ENCODE measurements around the gene NAT10. TPM values are rescaled to one million over a fixed set of nuclear protein-coding genes. Genes with fewer than 3 reads are reported as not detected.

NAT10 gene
- total RNA-seq, 1 donor from 2014 or later, result 34.4 TPM

DNA sequence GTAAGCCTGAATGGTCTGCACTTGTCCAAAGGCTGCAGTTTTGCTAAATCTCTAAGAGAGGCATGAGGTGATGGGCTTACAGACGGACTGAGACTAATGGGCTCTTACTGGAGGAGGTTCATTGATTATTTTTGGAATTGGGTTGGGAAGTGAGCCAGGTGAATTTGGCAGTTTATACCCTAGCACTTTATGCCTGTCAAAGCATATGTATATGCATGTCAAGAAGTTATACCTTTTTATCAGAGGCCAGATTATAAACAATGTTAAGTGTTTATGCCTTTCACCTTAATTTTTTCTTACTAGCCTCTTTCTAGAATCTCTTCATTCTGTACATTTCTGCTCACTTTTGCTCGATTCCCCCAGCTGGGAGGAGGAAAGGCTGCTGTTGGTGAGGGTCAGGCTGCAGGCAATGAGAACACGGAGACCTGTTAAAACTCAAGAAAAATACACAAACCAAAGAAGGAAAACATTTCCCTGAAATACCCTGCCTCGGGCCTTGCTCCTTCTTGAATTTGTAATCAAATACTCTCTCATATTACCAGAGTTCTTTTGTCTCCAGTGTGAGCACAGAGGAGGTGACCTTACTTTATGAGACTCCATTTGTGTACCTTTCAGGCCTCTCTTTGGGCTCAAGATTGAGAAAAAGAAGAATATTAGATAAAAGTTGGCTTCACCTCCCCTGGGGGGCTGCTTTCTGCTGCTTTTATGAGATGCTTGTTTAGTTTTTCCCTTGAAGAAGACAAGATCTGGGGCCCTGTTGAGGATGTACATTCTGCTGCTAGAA, 19.6 kb downstream of the NAT10 start:
- Mint-ChIP-seq H3K36me3 (ENCODE audit: low read depth, unreplicated experiment) (peaks cover 37% of the 10 kb centered on the region), H3K27me3 (ENCODE audit: unreplicated experiment) (no peaks in the 10 kb centered on the region), H3K27ac (ENCODE audit: unreplicated experiment) (no peak overlapping the region), H3K4me1 (ENCODE audit: unreplicated experiment) (peaks cover 2% of the 10 kb centered on the region), H3K9me3 (ENCODE audit: unreplicated experiment) (no peaks in the 10 kb centered on the region), H3K4me3 (ENCODE audit: unreplicated experiment) (no peak overlapping the region)
- TF ChIP-seq, protein P1, sequence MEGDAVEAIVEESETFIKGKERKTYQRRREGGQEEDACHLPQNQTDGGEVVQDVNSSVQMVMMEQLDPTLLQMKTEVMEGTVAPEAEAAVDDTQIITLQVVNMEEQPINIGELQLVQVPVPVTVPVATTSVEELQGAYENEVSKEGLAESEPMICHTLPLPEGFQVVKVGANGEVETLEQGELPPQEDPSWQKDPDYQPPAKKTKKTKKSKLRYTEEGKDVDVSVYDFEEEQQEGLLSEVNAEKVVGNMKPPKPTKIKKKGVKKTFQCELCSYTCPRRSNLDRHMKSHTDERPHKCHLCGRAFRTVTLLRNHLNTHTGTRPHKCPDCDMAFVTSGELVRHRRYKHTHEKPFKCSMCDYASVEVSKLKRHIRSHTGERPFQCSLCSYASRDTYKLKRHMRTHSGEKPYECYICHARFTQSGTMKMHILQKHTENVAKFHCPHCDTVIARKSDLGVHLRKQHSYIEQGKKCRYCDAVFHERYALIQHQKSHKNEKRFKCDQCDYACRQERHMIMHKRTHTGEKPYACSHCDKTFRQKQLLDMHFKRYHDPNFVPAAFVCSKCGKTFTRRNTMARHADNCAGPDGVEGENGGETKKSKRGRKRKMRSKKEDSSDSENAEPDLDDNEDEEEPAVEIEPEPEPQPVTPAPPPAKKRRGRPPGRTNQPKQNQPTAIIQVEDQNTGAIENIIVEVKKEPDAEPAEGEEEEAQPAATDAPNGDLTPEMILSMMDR (IDR thresholded peaks at IDR 0.05; ENCODE audit: unreplicated experiment), result no peak
- no peak for DNase-seq (ENCODE audit: low spot score)

DNA sequence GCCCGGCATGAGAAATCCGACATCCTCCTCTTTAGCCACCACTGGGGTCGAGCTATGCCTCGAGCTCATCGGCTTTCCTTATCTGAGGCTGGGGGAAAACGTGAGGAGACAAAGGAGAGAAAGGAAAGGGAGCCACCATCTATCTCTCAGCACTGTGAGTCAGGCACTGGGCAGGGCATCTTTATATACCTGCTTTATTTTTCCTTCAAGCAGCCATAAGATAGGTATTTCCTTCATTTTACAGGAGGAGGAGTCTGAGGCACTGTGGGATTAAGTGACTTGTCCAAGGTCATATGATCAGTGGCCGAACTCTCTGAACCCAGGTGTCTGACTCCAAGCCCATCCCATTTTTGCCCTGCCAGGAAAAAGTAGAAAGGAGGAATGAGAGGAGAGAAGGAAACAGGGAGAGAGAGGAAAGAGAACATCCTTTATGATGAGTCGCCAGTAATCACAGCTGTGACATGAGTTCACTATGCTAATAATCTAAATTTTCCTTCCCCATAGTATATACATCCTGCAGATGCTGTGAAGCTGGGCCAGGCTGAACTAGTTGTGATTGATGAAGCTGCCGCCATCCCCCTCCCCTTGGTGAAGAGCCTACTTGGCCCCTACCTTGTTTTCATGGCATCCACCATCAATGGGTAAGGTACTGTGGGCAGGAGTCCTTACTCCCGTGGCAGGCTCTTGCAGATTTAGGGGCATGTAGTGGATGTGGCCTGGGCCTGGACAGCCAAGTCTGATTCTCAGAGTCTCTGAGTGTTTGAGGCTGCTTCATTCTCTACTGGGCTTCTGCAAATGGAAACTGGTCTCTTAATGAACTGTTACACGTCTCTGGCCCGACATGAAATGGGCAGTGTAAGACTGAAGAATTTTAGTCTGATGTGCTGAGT, 21.8 kb downstream of the NAT10 start:
- TF ChIP-seq, protein P1 (IDR thresholded peaks at IDR 0.05; ENCODE audit: unreplicated experiment), result no peak
- Mint-ChIP-seq H3K27me3 (ENCODE audit: unreplicated experiment) (no peaks in the 10 kb centered on the region), H3K4me1 (ENCODE audit: unreplicated experiment) (peaks cover 9% of the 10 kb centered on the region), H3K27ac (ENCODE audit: unreplicated experiment) (no peak overlapping the region), H3K36me3 (ENCODE audit: low read depth, unreplicated experiment) (peaks cover 27% of the 10 kb centered on the region), H3K9me3 (ENCODE audit: unreplicated experiment) (no peaks in the 10 kb centered on the region), H3K4me3 (ENCODE audit: unreplicated experiment) (peak overlapping the region; percentile 9)
- DNase-seq (ENCODE audit: low spot score), result no peak

DNA sequence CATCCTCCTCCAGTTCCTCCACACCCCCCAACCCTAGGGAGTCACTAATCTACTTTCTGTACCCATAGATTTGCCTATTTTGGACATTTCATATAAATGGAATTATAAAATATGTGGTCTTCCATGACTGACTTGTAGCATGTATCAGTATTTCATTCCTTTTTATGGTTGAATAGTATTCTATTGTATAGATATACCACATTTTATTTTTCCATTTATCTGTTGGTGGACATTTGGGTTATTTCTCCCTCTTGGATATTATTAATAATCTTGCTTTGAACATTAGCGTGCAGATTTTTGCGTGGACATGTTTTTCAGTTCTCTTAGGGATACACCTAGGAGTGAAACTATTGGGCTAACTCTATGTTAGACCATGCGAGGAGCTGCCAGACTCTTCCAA, 23.4 kb downstream of the NAT10 start:
- Mint-ChIP-seq H3K4me3 (ENCODE audit: unreplicated experiment) (no peak overlapping the region), H3K27me3 (ENCODE audit: unreplicated experiment) (no peaks in the 10 kb centered on the region), H3K4me1 (ENCODE audit: unreplicated experiment) (peaks cover 6% of the 10 kb centered on the region), H3K9me3 (ENCODE audit: unreplicated experiment) (no peaks in the 10 kb centered on the region), H3K27ac (ENCODE audit: unreplicated experiment) (no peak overlapping the region), H3K36me3 (ENCODE audit: low read depth, unreplicated experiment) (peaks cover 26% of the 10 kb centered on the region)
- TF ChIP-seq, protein P1 (IDR thresholded peaks at IDR 0.05; ENCODE audit: unreplicated experiment), result no peak
- no peak for DNase-seq (ENCODE audit: low spot score)

DNA sequence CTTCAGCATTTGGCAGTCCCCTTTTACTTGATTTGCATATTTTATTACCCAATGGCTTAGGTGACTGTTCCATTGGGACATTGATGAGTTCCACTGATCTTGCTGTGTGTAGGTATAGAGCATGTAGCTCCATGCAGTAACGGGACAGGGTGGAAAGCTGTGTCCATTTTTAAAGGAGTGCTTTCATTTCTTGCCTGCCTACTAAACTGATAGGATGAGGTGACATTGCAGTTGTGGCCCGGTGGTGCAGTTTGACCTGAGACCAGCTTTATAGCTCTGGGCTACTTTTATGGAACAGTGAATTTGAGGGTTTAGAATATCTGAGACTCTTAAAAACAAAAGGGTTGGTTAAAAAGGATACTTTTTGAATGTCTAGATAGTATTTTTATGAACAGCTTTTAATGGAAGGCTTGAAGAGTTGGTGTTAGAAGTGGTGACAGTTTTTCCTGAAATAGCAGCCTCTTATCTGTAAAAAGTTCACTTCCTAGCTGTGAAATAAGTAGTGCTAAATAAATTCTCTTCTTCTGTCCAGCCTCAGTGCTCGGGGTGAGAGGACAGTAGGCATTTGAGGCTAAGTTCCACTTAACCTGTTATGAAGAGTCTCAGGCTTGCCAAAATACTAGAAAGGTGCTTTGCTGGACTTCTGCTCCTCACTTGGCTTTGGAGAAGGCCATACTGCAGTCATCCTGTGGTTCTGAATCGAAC, 27.0 kb downstream of the NAT10 start:
- H3K27me3 Mint-ChIP-seq (ENCODE audit: unreplicated experiment), result no peaks in the 10 kb centered on the region
- H3K9me3 Mint-ChIP-seq (ENCODE audit: unreplicated experiment), result no peaks in the 10 kb centered on the region
- TF ChIP-seq, protein P1 (IDR thresholded peaks at IDR 0.05; ENCODE audit: unreplicated experiment), result no peak
- H3K36me3 Mint-ChIP-seq (ENCODE audit: low read depth, unreplicated experiment), result peaks cover 27% of the 10 kb centered on the region
- H3K27ac Mint-ChIP-seq (ENCODE audit: unreplicated experiment), result no peak overlapping the region
- H3K4me3 Mint-ChIP-seq (ENCODE audit: unreplicated experiment), result no peak overlapping the region
- H3K4me1 Mint-ChIP-seq (ENCODE audit: unreplicated experiment), result peaks cover 9% of the 10 kb centered on the region
- no peak for DNase-seq (ENCODE audit: low spot score)
